Endometrial microvascular endothelial cells (primary cell): Measurements from ENCODE around the gene ACAD8. TPM values are rescaled to one million over a fixed set of nuclear protein-coding genes. Genes with fewer than 3 reads are reported as not detected.
"Not testable (repeated sequence)": the region's sequence is repeated elsewhere in the genome, so short reads cannot be mapped to it uniquely, and the experiment has no call there.

Source experiments
- in situ Hi-C: cut with HindIII; loops from 2 replicates; pipeline ENCODE4 v1.10.0; 2017; ENCODE audit warnings: low sequenced_read_pairs, low pct_unique_long_range_greater_than_20kb; ENCODE audit errors: inconsistent ontology term
- total RNA-seq: library from RNA; depleted of rRNA; stranded (reverse); fragments of >200 nt; gene quantifications from one replicate; pipeline ENCODE4 v1.2.3, GENCODE V29; 2015; ENCODE audit errors: inconsistent ontology term

Gene ACAD8
- total RNA-seq, 1 donor from 2014 or later: 21.7 TPM

GRCh38 chr11:134236834-134237556 lies 16.4 kb upstream of the ACAD8 start:
- in situ Hi-C loops: no loop called here

GRCh38 chr11:134237557-134237922 lies 15.8 kb upstream of the ACAD8 start:
- in situ Hi-C loops: no loop called here

- in situ Hi-C loops: no loop called here
These were observed 14.4 kb upstream of the ACAD8 start for GRCh38 chr11:134238956-134239355.

GRCh38 chr11:134240592-134240991 lies 12.8 kb upstream of the ACAD8 start:
- in situ Hi-C loops: no loop called here

GRCh38 chr11:134242376-134242775 lies 11.0 kb upstream of the ACAD8 start:
- in situ Hi-C loops: no loop called here

GRCh38 chr11:134243913-134244312 lies 9.5 kb upstream of the ACAD8 start:
- in situ Hi-C loops: no loop called here

- in situ Hi-C loops: no loop called here
These were observed 8.8 kb upstream of the ACAD8 start for GRCh38 chr11:134244593-134244992.

GRCh38 chr11:134245434-134245833 lies 7.9 kb upstream of the ACAD8 start:
- in situ Hi-C loops: no loop called here

- in situ Hi-C loops: no loop called here
These were observed 7.3 kb upstream of the ACAD8 start for GRCh38 chr11:134246100-134246499.

- in situ Hi-C loops: no loop called here
These were observed 6.7 kb upstream of the ACAD8 start for GRCh38 chr11:134246678-134247077.

- in situ Hi-C loops: no loop called here
These were observed 4.4 kb upstream of the ACAD8 start for GRCh38 chr11:134248910-134249480.

- in situ Hi-C loops: no loop called here
These were observed 3.1 kb upstream of the ACAD8 start for GRCh38 chr11:134250246-134250645.

- in situ Hi-C loops: no loop called here
These were observed 2.7 kb upstream of the ACAD8 start for GRCh38 chr11:134250675-134251074.

- in situ Hi-C loops: no loop called here
These were observed 801 bp upstream of the ACAD8 start for GRCh38 chr11:134252346-134253187.

GRCh38 chr11:134254433-134255183 lies 1.2 kb downstream of the ACAD8 start:
- in situ Hi-C loops: no loop called here

GRCh38 chr11:134255184-134255561 lies 1.8 kb downstream of the ACAD8 start:
- in situ Hi-C loops: not testable (repeated sequence)

GRCh38 chr11:134257101-134257500 lies 3.7 kb downstream of the ACAD8 start:
- in situ Hi-C loops: no loop called here

GRCh38 chr11:134258577-134258976 lies 5.2 kb downstream of the ACAD8 start:
- in situ Hi-C loops: no loop called here

- in situ Hi-C loops: no loop called here
These were observed 7.1 kb downstream of the ACAD8 start for GRCh38 chr11:134260503-134260902.
